Neural cell (in vitro differentiated cells): ENCODE data around the gene NSUN6. TPM values are rescaled to one million over a fixed set of nuclear protein-coding genes. Genes with fewer than 3 reads are reported as not detected.

ENCODE experiments used
- H2AFZ ChIP-seq: fragments of 200-600, 300-800 bp; sonication (generic), shearing (Covaris generic); 2 replicates; pipeline ENCODE4 v1.6.0; 2014; ENCODE audit warnings: low read depth, mild to moderate bottlenecking, antibody characterized with exemption, low read length, moderate library complexity
- H3F3A ChIP-seq: fragments of 200-600 bp; shearing (Covaris generic); 2 replicates; pipeline ENCODE4 v1.6.1; 2016; ENCODE audit warnings: mild to moderate bottlenecking, moderate library complexity, mixed read lengths, antibody characterized with exemption, low read length; ENCODE audit not compliant: insufficient read depth, poor library complexity, severe bottlenecking
- H3K27ac ChIP-seq: fragments of 200-600, 300-800 bp; sonication (generic), shearing (Covaris generic); 2 replicates; pipeline ENCODE4 v1.5.1; 2014; ENCODE audit warnings: mild to moderate bottlenecking, low read length, moderate library complexity
- H3K27me3 ChIP-seq: fragments of 300-800, 200-600 bp; sonication (generic), shearing (Covaris generic); 2 replicates; pipeline ENCODE4 v1.6.0; 2014; ENCODE audit warnings: mild to moderate bottlenecking, low read depth, low read length, moderate library complexity; ENCODE audit not compliant: insufficient read depth
- H3K36me3 ChIP-seq: fragments of 300-800, 200-600 bp; sonication (generic), shearing (Covaris generic); 2 replicates; pipeline ENCODE4 v1.5.1; 2014; ENCODE audit warnings: mild to moderate bottlenecking, antibody characterized with exemption, low read length, moderate library complexity; ENCODE audit not compliant: insufficient read depth
- H3K4me2 ChIP-seq: fragments of 300-800, 200-600 bp; sonication (generic), shearing (Covaris generic); 2 replicates; pipeline ENCODE4 v1.6.0; 2014; ENCODE audit warnings: mild to moderate bottlenecking, low read length
- H3K4me3 ChIP-seq: fragments of 300-800, 200-600 bp; sonication (generic), shearing (Covaris generic); 2 replicates; pipeline ENCODE4 v1.5.1; 2014; ENCODE audit warnings: mild to moderate bottlenecking, low read length, moderate library complexity
- H3K79me2 ChIP-seq: fragments of 200-600 bp; shearing (Covaris generic); replicated peaks from 2 replicates; pipeline ENCODE4 v1.6.0; 2014; ENCODE audit warnings: mild to moderate bottlenecking, low read length, moderate library complexity; ENCODE audit not compliant: insufficient read depth
- H3K9ac ChIP-seq: fragments of 300-800, 200-600 bp; sonication (generic), shearing (Covaris generic); 2 replicates; pipeline ENCODE4 v1.6.1; 2016; ENCODE audit warnings: mild to moderate bottlenecking, low read length, mixed read lengths
- H3K9me2 ChIP-seq: fragments of 200-600 bp; shearing (Covaris generic); 2 replicates; pipeline ENCODE4 v1.6.1; 2016; ENCODE audit warnings: mild to moderate bottlenecking, low read length, mixed read lengths; ENCODE audit not compliant: insufficient read depth
- H3K9me3 ChIP-seq: fragments of 200-600, 300-800 bp; sonication (generic), shearing (Covaris generic); 2 replicates; pipeline ENCODE4 v1.6.1; 2016; ENCODE audit warnings: mild to moderate bottlenecking, mixed run types, low read length, moderate library complexity, mixed read lengths
- H4K20me1 ChIP-seq: fragments of 200-600 bp; shearing (Covaris generic); 2 replicates; pipeline ENCODE4 v1.6.1; 2016; ENCODE audit warnings: mild to moderate bottlenecking, mixed run types; ENCODE audit not compliant: insufficient read depth
- EP300 ChIP-seq: fragments of 450-650 bp; conservative IDR thresholded peaks from 2 replicates; pipeline ENCODE4 v1.6.1; 2014; ENCODE audit warnings: antibody characterized with exemption, mild to moderate bottlenecking, moderate library complexity; ENCODE audit not compliant: poor library complexity, severe bottlenecking
- EZH2 ChIP-seq: fragments of 200-600, 300-800 bp; shearing (Covaris generic), sonication (generic); IDR thresholded peaks from 2 replicates; pipeline ENCODE4 v1.6.1; 2014; ENCODE audit warnings: antibody characterized with exemption, low read length, borderline replicate concordance, mild to moderate bottlenecking; ENCODE audit not compliant: insufficient read depth, poor library complexity, severe bottlenecking
- MXI1 ChIP-seq: fragments of 450-650 bp; conservative IDR thresholded peaks from 2 replicates; pipeline ENCODE4 v1.6.1; 2014; ENCODE audit warnings: antibody characterized with exemption, mild to moderate bottlenecking; ENCODE audit not compliant: poor library complexity, severe bottlenecking
- POLR2AphosphoS5 ChIP-seq: IDR thresholded peaks from 2 replicates; pipeline ENCODE4 v1.6.1; 2012
- RAD21 ChIP-seq: fragments of 450-650 bp; conservative IDR thresholded peaks from 2 replicates; pipeline ENCODE4 v1.6.1; 2014; ENCODE audit warnings: antibody characterized with exemption, mild to moderate bottlenecking, moderate library complexity
- SMC3 ChIP-seq: fragments of 450-650 bp; conservative IDR thresholded peaks from 2 replicates; pipeline ENCODE4 v1.6.1; 2014; ENCODE audit warnings: antibody characterized with exemption, mild to moderate bottlenecking, moderate library complexity; ENCODE audit not compliant: poor library complexity
- TAF1 ChIP-seq: IDR thresholded peaks from 2 replicates; pipeline ENCODE4 v1.6.1; 2012; ENCODE audit warnings: low read depth
- polyA plus RNA-seq: library from polyadenylated mRNA; depleted of rRNA; stranded (reverse); fragments of >200 nt; gene quantifications from 2 replicates; pipeline ENCODE4 v1.2.3, GENCODE V29; 2014
- TF ChIP-seq, protein P1 (sequence below): IDR thresholded peaks from 2 replicates; pipeline ENCODE4 v1.6.1; 2012; ENCODE audit warnings: borderline replicate concordance
- TF ChIP-seq, protein P2 (sequence below): fragments of 450-650 bp; IDR thresholded peaks from 2 replicates; pipeline ENCODE4 v1.5.1; 2014; ENCODE audit warnings: antibody characterized with exemption, mild to moderate bottlenecking, moderate library complexity; ENCODE audit not compliant: poor library complexity, severe bottlenecking

NSUN6 gene
- polyA plus RNA-seq, 1 donor from 2014 or later, result 74.6 TPM

DNA sequence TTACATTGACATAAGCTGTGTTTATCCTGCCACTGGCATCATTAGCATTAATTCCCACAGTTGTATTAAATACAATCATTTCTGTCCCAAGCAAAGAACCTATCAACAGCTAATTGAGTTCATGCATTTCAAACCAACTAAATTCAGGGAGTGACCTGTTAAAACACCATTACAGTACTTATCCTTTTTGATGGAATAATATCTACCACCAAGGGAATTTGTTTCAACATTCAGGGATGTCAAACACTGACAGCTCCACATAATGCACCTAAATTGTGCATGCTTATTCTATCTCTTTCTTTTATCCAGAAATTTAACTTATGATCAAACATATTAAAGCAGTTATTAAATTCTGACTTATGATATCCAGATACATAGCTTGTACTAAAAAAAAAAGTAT is 136.8 kb downstream of the NSUN6 start:
- Histone ChIP-seq H3K79me2 (no peaks in the 10 kb centered on the region), H3K36me3 (no peaks in the 10 kb centered on the region), H3K4me3 (peak overlapping the region; percentile 46), H3F3A (no peaks in the 10 kb centered on the region), H3K27me3 (no peaks in the 10 kb centered on the region), H3K9ac (no peak overlapping the region), H3K27ac (peak overlapping the region; percentile 76), H3K4me2 (peak overlapping the region; percentile 44), H3K9me2 (no peaks in the 10 kb centered on the region), H4K20me1 (no peaks in the 10 kb centered on the region), H2AFZ (no peak overlapping the region), H3K9me3 (no peaks in the 10 kb centered on the region)
- peak; percentile 84 for TF ChIP-seq POLR2AphosphoS5
- TF ChIP-seq, protein P1, sequence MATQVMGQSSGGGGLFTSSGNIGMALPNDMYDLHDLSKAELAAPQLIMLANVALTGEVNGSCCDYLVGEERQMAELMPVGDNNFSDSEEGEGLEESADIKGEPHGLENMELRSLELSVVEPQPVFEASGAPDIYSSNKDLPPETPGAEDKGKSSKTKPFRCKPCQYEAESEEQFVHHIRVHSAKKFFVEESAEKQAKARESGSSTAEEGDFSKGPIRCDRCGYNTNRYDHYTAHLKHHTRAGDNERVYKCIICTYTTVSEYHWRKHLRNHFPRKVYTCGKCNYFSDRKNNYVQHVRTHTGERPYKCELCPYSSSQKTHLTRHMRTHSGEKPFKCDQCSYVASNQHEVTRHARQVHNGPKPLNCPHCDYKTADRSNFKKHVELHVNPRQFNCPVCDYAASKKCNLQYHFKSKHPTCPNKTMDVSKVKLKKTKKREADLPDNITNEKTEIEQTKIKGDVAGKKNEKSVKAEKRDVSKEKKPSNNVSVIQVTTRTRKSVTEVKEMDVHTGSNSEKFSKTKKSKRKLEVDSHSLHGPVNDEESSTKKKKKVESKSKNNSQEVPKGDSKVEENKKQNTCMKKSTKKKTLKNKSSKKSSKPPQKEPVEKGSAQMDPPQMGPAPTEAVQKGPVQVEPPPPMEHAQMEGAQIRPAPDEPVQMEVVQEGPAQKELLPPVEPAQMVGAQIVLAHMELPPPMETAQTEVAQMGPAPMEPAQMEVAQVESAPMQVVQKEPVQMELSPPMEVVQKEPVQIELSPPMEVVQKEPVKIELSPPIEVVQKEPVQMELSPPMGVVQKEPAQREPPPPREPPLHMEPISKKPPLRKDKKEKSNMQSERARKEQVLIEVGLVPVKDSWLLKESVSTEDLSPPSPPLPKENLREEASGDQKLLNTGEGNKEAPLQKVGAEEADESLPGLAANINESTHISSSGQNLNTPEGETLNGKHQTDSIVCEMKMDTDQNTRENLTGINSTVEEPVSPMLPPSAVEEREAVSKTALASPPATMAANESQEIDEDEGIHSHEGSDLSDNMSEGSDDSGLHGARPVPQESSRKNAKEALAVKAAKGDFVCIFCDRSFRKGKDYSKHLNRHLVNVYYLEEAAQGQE, result peak; percentile 28
- TF ChIP-seq TAF1, result no peak
- peak; percentile 96 for TF ChIP-seq EP300
- peak; percentile 58 for TF ChIP-seq MXI1

DNA sequence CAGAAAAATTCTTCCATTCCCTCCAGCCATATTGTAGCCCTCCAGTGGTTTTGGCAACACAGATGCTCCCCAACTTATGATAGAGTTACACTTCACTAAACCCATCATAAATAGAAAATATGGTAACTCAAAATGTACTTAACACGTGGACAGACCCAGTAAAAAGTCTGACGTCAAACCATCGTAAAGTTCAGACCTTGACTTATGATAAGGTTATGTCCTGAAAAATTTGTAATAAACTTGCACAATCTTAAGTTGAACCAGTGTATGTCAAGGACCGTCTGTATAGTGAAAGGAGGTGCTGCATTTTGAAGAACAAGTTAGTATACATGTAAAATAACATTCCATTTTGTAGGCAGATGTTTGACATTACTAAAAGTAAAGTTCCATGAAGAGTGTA is 142.8 kb downstream of the NSUN6 start:
- Histone ChIP-seq H3K4me3 (no peak overlapping the region), H3K27ac (no peak overlapping the region), H3K9me3 (no peaks in the 10 kb centered on the region), H2AFZ (no peak overlapping the region), H3K4me2 (no peak overlapping the region), H3K36me3 (no peaks in the 10 kb centered on the region), H3K27me3 (no peaks in the 10 kb centered on the region), H3K9ac (no peak overlapping the region), H3K9me2 (no peaks in the 10 kb centered on the region), H3F3A (no peaks in the 10 kb centered on the region), H4K20me1 (no peaks in the 10 kb centered on the region), H3K79me2 (no peaks in the 10 kb centered on the region)
- no peak for TF ChIP-seq TAF1

DNA sequence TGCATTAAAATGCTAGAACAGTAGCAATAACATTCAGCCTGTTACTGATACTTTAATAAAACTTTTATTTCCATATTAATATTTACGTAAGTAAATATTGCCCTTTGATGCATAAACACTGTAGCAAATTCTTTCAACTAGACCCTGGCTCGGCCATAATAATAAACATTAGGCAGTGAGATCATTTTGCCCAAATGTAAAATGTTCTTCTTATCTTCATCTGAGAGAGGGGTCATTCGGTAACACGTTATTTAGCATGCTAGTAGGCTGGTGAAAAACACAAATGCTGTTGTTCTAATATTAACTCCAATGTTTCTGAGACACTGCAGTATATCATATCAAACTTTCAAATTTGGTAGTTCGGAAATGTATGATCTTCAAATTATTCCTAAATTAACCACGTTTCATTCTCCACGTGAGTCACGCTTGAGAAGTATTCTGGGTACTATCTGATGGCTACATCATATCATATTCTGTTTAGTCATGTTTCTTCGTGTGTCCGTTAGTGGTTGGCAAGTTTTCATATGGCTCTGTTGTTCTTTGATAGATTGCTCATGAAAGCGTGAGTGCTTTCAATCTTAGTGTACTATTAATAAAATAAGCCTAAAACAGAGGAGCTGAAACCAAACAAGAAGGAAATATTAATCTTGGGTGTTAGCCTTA is 145.8 kb downstream of the NSUN6 start:
- H3K4me2 ChIP-seq, result no peak overlapping the region
- no peak for TF ChIP-seq EP300
- TF ChIP-seq, protein P2, sequence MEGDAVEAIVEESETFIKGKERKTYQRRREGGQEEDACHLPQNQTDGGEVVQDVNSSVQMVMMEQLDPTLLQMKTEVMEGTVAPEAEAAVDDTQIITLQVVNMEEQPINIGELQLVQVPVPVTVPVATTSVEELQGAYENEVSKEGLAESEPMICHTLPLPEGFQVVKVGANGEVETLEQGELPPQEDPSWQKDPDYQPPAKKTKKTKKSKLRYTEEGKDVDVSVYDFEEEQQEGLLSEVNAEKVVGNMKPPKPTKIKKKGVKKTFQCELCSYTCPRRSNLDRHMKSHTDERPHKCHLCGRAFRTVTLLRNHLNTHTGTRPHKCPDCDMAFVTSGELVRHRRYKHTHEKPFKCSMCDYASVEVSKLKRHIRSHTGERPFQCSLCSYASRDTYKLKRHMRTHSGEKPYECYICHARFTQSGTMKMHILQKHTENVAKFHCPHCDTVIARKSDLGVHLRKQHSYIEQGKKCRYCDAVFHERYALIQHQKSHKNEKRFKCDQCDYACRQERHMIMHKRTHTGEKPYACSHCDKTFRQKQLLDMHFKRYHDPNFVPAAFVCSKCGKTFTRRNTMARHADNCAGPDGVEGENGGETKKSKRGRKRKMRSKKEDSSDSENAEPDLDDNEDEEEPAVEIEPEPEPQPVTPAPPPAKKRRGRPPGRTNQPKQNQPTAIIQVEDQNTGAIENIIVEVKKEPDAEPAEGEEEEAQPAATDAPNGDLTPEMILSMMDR, result no peak
- TF ChIP-seq SMC3, result no peak
- no peak for TF ChIP-seq TAF1
- no peak for TF ChIP-seq RAD21
- TF ChIP-seq EZH2, result no peak
- TF ChIP-seq, protein P1, result no peak
- TF ChIP-seq MXI1, result no peak
- H3F3A ChIP-seq, result no peaks in the 10 kb centered on the region
- H2AFZ ChIP-seq, result no peak overlapping the region
- H3K9ac ChIP-seq, result no peak overlapping the region
- no peaks in the 10 kb centered on the region for H3K9me2 ChIP-seq
- H3K27me3 ChIP-seq, result no peaks in the 10 kb centered on the region
- no peak overlapping the region for H3K27ac ChIP-seq
- H3K9me3 ChIP-seq, result no peaks in the 10 kb centered on the region
- H3K4me3 ChIP-seq, result no peak overlapping the region
- no peaks in the 10 kb centered on the region for H3K36me3 ChIP-seq
- H4K20me1 ChIP-seq, result no peaks in the 10 kb centered on the region
- no peaks in the 10 kb centered on the region for H3K79me2 ChIP-seq
